Epithelial cell of esophagus (primary cell): ENCODE results near the gene GATA2.

ENCODE experiments used
- DNase-seq: peaks from one replicate; pipeline ENCODE4 v3.0.0; 2010; ENCODE audit warnings: low read depth
- H3K4me3 ChIP-seq: 2 replicates; pipeline ENCODE4 v1.5.1; 2011; ENCODE audit warnings: mild to moderate bottlenecking, low read length, control low read depth
- TF ChIP-seq, protein P1 (sequence below): IDR thresholded peaks from 2 replicates; pipeline ENCODE4 v1.5.1; 2011; ENCODE audit warnings: low read depth, mild to moderate bottlenecking, low read length, control low read depth, inconsistent platforms; ENCODE audit not compliant: insufficient read depth; ENCODE audit errors: missing control alignments

GATA2 gene

GRCh38 chr3:128497305-128498126 lies 4.5 kb upstream of the GATA2 start:
- TF ChIP-seq, protein P1, sequence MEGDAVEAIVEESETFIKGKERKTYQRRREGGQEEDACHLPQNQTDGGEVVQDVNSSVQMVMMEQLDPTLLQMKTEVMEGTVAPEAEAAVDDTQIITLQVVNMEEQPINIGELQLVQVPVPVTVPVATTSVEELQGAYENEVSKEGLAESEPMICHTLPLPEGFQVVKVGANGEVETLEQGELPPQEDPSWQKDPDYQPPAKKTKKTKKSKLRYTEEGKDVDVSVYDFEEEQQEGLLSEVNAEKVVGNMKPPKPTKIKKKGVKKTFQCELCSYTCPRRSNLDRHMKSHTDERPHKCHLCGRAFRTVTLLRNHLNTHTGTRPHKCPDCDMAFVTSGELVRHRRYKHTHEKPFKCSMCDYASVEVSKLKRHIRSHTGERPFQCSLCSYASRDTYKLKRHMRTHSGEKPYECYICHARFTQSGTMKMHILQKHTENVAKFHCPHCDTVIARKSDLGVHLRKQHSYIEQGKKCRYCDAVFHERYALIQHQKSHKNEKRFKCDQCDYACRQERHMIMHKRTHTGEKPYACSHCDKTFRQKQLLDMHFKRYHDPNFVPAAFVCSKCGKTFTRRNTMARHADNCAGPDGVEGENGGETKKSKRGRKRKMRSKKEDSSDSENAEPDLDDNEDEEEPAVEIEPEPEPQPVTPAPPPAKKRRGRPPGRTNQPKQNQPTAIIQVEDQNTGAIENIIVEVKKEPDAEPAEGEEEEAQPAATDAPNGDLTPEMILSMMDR, result peak; percentile 48
- peak; percentile 36 for DNase-seq
- peak overlapping the region; percentile 34 for H3K4me3 ChIP-seq

- DNase-seq, result no peak
- TF ChIP-seq, protein P1, result no peak
- no peak overlapping the region for H3K4me3 ChIP-seq
Measured at GRCh38 chr3:128496602-128497304, 3.8 kb upstream of the GATA2 start.

- TF ChIP-seq, protein P1, result no peak
- no peak overlapping the region for H3K4me3 ChIP-seq
Measured at GRCh38 chr3:128496019-128496601, 3.1 kb upstream of the GATA2 start.

GRCh38 chr3:128495435-128495970 lies 2.5 kb upstream of the GATA2 start:
- no peak overlapping the region for H3K4me3 ChIP-seq
- TF ChIP-seq, protein P1, result no peak

More at GRCh38 chr3:128496019-128496601, 3.1 kb upstream of the GATA2 start:
- no peak for DNase-seq

GRCh38 chr3:128494367-128494650 lies 1.3 kb upstream of the GATA2 start:
- TF ChIP-seq, protein P1, result no peak
- no peak overlapping the region for H3K4me3 ChIP-seq
- DNase-seq, result no peak

More at GRCh38 chr3:128495435-128495970, 2.5 kb upstream of the GATA2 start:
- no peak for DNase-seq

- H3K4me3 ChIP-seq, result no peak overlapping the region
- no peak for DNase-seq
- TF ChIP-seq, protein P1, result no peak
Measured at GRCh38 chr3:128493570-128494366, 767 bp upstream of the GATA2 start.
